ENCODE measurements around the gene APBA1.

GRCh38 chr9:69497816-69498215, 174.4 kb downstream of the APBA1 start:
- TF ChIP-seq, protein P1, sequence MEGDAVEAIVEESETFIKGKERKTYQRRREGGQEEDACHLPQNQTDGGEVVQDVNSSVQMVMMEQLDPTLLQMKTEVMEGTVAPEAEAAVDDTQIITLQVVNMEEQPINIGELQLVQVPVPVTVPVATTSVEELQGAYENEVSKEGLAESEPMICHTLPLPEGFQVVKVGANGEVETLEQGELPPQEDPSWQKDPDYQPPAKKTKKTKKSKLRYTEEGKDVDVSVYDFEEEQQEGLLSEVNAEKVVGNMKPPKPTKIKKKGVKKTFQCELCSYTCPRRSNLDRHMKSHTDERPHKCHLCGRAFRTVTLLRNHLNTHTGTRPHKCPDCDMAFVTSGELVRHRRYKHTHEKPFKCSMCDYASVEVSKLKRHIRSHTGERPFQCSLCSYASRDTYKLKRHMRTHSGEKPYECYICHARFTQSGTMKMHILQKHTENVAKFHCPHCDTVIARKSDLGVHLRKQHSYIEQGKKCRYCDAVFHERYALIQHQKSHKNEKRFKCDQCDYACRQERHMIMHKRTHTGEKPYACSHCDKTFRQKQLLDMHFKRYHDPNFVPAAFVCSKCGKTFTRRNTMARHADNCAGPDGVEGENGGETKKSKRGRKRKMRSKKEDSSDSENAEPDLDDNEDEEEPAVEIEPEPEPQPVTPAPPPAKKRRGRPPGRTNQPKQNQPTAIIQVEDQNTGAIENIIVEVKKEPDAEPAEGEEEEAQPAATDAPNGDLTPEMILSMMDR (conservative IDR thresholded peaks at IDR 0.05; ENCODE audit: low read depth, low read length): no peak
- TF ChIP-seq RAD21 (IDR thresholded peaks at IDR 0.05; ENCODE audit: low read length) (no peak), FOS (IDR thresholded peaks at IDR 0.05; ENCODE audit: low read depth, low read length) (no peak), MXI1 (IDR thresholded peaks at IDR 0.05; ENCODE audit: borderline replicate concordance, low read depth, low read length) (no peak), POLR2A (IDR thresholded peaks at IDR 0.05; ENCODE audit: low read depth, low read length) (no peak), CEBPB (IDR thresholded peaks at IDR 0.05; ENCODE audit: low read depth, low read length) (no peak), RCOR1 (IDR thresholded peaks at IDR 0.05; ENCODE audit: insufficient replicate concordance, low read length) (no peak), BHLHE40 (IDR thresholded peaks at IDR 0.05; ENCODE audit: low read depth, low read length) (no peak), MAZ (IDR thresholded peaks at IDR 0.05; ENCODE audit: borderline replicate concordance, low read depth, low read length) (no peak), NFE2L2 (IDR thresholded peaks at IDR 0.05; ENCODE audit: low read depth, low read length) (no peak), RFX5 (IDR thresholded peaks at IDR 0.05; ENCODE audit: low read depth, low read length) (no peak), MAFK (IDR thresholded peaks at IDR 0.05; ENCODE audit: low read depth, low read length) (no peak)
- TF ChIP-seq, protein P2, sequence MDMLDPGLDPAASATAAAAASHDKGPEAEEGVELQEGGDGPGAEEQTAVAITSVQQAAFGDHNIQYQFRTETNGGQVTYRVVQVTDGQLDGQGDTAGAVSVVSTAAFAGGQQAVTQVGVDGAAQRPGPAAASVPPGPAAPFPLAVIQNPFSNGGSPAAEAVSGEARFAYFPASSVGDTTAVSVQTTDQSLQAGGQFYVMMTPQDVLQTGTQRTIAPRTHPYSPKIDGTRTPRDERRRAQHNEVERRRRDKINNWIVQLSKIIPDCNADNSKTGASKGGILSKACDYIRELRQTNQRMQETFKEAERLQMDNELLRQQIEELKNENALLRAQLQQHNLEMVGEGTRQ (IDR thresholded peaks at IDR 0.05; ENCODE audit: low read depth, low read length): no peak

All from IMR-90 (cell line).